Stimulated activated CD8-positive, alpha-beta memory T cell treated with anti-CD3 and anti-CD28 coated beads, Interleukin-12 subunit alpha, Interleukin-12 subunit beta, amount 100 ng/mL, for 24 hours (primary cell): ENCODE data around the gene SLC43A2.
"Not testable (repeated sequence)": the region's sequence is repeated elsewhere in the genome, so short reads cannot be mapped to it uniquely, and the experiment has no call there.

ENCODE experiments used
- DNase-seq: peaks from one replicate; pipeline ENCODE4 v3.0.0-alpha.2; 2020; ENCODE audit errors: extremely low read depth

The SLC43A2 gene

GRCh38 chr17:1627982-1628855, at the start of gene SLC43A2:
TSS of gene SLC43A2 (minus strand) at chr17:1628834. CDS start at chr17:1627874, 960 bp downstream.
- DNase-seq = no peak

- no peak for DNase-seq
These were observed 47.8 kb upstream of the SLC43A2 start for GRCh38 chr17:1676401-1676800.

GRCh38 chr17:1673041-1673785, 44.6 kb upstream of the SLC43A2 start:
- DNase-seq = no peak

- not testable (repeated sequence) for DNase-seq
These were observed 35.3 kb upstream of the SLC43A2 start for GRCh38 chr17:1663934-1664333.

- DNase-seq = no peak
These were observed 32.4 kb upstream of the SLC43A2 start for GRCh38 chr17:1661045-1661444.

GRCh38 chr17:1658100-1658499, 29.5 kb upstream of the SLC43A2 start:
- DNase-seq = no peak

- DNase-seq = no peak
These were observed 25.1 kb upstream of the SLC43A2 start for GRCh38 chr17:1653735-1654134.

- DNase-seq = not testable (repeated sequence)
These were observed 24.2 kb upstream of the SLC43A2 start for GRCh38 chr17:1652794-1653193.

GRCh38 chr17:1651559-1651844, 22.9 kb upstream of the SLC43A2 start:
- no peak for DNase-seq

GRCh38 chr17:1650731-1651558, 22.3 kb upstream of the SLC43A2 start:
- DNase-seq = no peak

GRCh38 chr17:1649844-1650501, 21.3 kb upstream of the SLC43A2 start, which contains the start of gene RILP:
TSS of gene RILP (minus strand) at chr17:1649866. CDS start at chr17:1649804, 62 bp downstream.
- no peak for DNase-seq

GRCh38 chr17:1648963-1649843, 20.6 kb upstream of the SLC43A2 start:
- DNase-seq = peak; percentile 74

GRCh38 chr17:1648173-1648962, 19.7 kb upstream of the SLC43A2 start:
- no peak for DNase-seq

- no peak for DNase-seq
These were observed 19.2 kb upstream of the SLC43A2 start for GRCh38 chr17:1647802-1648171.

GRCh38 chr17:1646199-1646875, 17.7 kb upstream of the SLC43A2 start:
- no peak for DNase-seq

GRCh38 chr17:1645207-1646171, 16.9 kb upstream of the SLC43A2 start, which contains the start of gene SCARF1:
TSS of gene SCARF1 (minus strand) at chr17:1645732. CDS start at chr17:1645697, 35 bp downstream.
- DNase-seq = no peak

- no peak for DNase-seq
These were observed 16.0 kb upstream of the SLC43A2 start for GRCh38 chr17:1644493-1645206.
